Uterus (tissue), 4 donors: ENCODE data around the gene PIGO. TPM values are rescaled to one million over a fixed set of nuclear protein-coding genes. Genes with fewer than 3 reads are reported as not detected.

Experiments
- DNase-seq, 2 donors: peaks; one replicate each; pipeline ENCODE4 v3.0.0-alpha.2; 2019 to 2020
- H3K27ac ChIP-seq, 2 donors: fragments of 200-600 bp; sonication (generic); 1 replicate in 1 of 2; 2 replicates in 1 of 2; pipeline ENCODE4 v1.5.1; 2016 to 2018
- H3K27me3 ChIP-seq, 2 donors: fragments of 200-600 bp; sonication (generic); one replicate each; pipeline ENCODE4 v1.5.1; 2018 to 2019; ENCODE audit warnings: control low read depth in 1 of 2
- H3K36me3 ChIP-seq, 2 donors: fragments of 200-600 bp; sonication (generic); one replicate each; pipeline ENCODE4 v1.5.1; 2019; ENCODE audit warnings: control low read depth in 1 of 2
- H3K4me1 ChIP-seq, 2 donors: fragments of 200-600 bp; sonication (generic); one replicate each; pipeline ENCODE4 v1.5.1; 2018 to 2019; ENCODE audit warnings: control low read depth in 1 of 2
- H3K4me3 ChIP-seq, 2 donors: fragments of 200-600 bp; sonication (generic); 1 replicate in 1 of 2; 2 replicates in 1 of 2; pipeline ENCODE4 v1.5.1; 2018 to 2019; ENCODE audit warnings: mild to moderate bottlenecking in 1 of 2
- H3K9me3 ChIP-seq, 2 donors: fragments of 200-600 bp; sonication (generic); one replicate each; pipeline ENCODE4 v1.5.1; 2019; ENCODE audit warnings: control low read depth in 1 of 2
- CTCF ChIP-seq, 4 experiments: fragments of 200-600 bp in 2 of 4; fragments of 450-650 bp in 2 of 4; sonication (generic) in 2 of 4; IDR thresholded peaks; one replicate each; pipeline ENCODE4 v1.5.1; 2016 to 2019; ENCODE audit warnings: antibody characterized with exemption in 4 of 4, mild to moderate bottlenecking in 2 of 4, moderate library complexity in 1 of 4
- POLR2A ChIP-seq, 2 donors: fragments of 450-650 bp; IDR thresholded peaks; one replicate each; pipeline ENCODE4 v1.6.1; 2016; ENCODE audit warnings: antibody characterized with exemption in 2 of 2, mild to moderate bottlenecking in 1 of 2, moderate library complexity in 1 of 2
- intact Hi-C: fragments of 100-400 bp; cut with DNase I; formaldehyde crosslinking; loops from one replicate; pipeline ENCODE4 v1.15.1; 2023; ENCODE audit warnings: low total_unique reads
- total RNA-seq, 4 donors: library from RNA; depleted of rRNA in 3 of 4; stranded (reverse); fragments of >200 nt in 3 of 4; gene quantifications; one replicate each; pipeline versions ENCODE4 v1.1.0 to v1.2.4, GENCODE V29; 2014 to 2023
- donor health status: DM: yes; HTN: yes; CAD: no.

Gene PIGO
- total RNA-seq, 4 donors from 2014 or later = 2.8 to 21.5 (median 14.6) TPM

- H3K36me3 ChIP-seq = no peaks in the 10 kb centered on the region
- intact Hi-C loops = no loop called here
Measured at GRCh38 chr9:35054185-35054835, 42.1 kb downstream of the PIGO start.

GRCh38 chr9:35051069-35051967, 45.1 kb downstream of the PIGO start:
- DNase-seq = peak; percentile 43 to 50
- H3K27ac ChIP-seq = peak overlapping the region; percentile 33 to 61
- intact Hi-C loops = no loop called here

More at GRCh38 chr9:35054185-35054835, 42.1 kb downstream of the PIGO start:
- Histone ChIP-seq H3K9me3 (no peaks in the 10 kb centered on the region), H3K4me1 (no peaks in the 10 kb centered on the region), H3K4me3 (no peak overlapping the region), H3K27me3 (no peaks in the 10 kb centered on the region), H3K27ac (no peak overlapping the region)
- no peak for TF ChIP-seq CTCF (IDR thresholded peaks at IDR 0.05)
- no peak for TF ChIP-seq POLR2A (IDR thresholded peaks at IDR 0.05)
- no peak for DNase-seq

GRCh38 chr9:35048511-35048910, 47.9 kb downstream of the PIGO start:
- intact Hi-C loops = no loop called here
- DNase-seq = no peak
- Histone ChIP-seq H3K9me3 (no peaks in the 10 kb centered on the region), H3K27ac (no peak overlapping the region), H3K36me3 (no peaks in the 10 kb centered on the region), H3K4me3 (no peak overlapping the region), H3K27me3 (no peaks in the 10 kb centered on the region), H3K4me1 (no peaks in the 10 kb centered on the region)
- no peak for TF ChIP-seq POLR2A (IDR thresholded peaks at IDR 0.05)
- no peak for TF ChIP-seq CTCF (IDR thresholded peaks at IDR 0.05)

More at GRCh38 chr9:35051069-35051967, 45.1 kb downstream of the PIGO start:
- H3K4me3 ChIP-seq = no peak overlapping the region
- TF ChIP-seq POLR2A (IDR thresholded peaks at IDR 0.05) (no peak), CTCF (IDR thresholded peaks at IDR 0.05) (peak; percentile 43 to 57 (median 52))
- H3K36me3 ChIP-seq = no peaks in the 10 kb centered on the region
- H3K4me1 ChIP-seq = no peaks in the 10 kb centered on the region
- H3K27me3 ChIP-seq = no peaks in the 10 kb centered on the region
- no peaks in the 10 kb centered on the region for H3K9me3 ChIP-seq

- intact Hi-C loops = no loop called here
Measured at GRCh38 chr9:35044071-35044470, 52.3 kb downstream of the PIGO start.

More at GRCh38 chr9:35044071-35044470, 52.3 kb downstream of the PIGO start:
- TF ChIP-seq POLR2A (IDR thresholded peaks at IDR 0.05) = no peak
- TF ChIP-seq CTCF (IDR thresholded peaks at IDR 0.05) = no peak
- Histone ChIP-seq H3K27me3 (no peaks in the 10 kb centered on the region), H3K9me3 (no peaks in the 10 kb centered on the region), H3K4me3 (no peak overlapping the region), H3K27ac (no peak overlapping the region), H3K4me1 (no peaks in the 10 kb centered on the region), H3K36me3 (no peaks in the 10 kb centered on the region)
- no peak for DNase-seq
